Activated CD8-positive, alpha-beta memory T cell treated with anti-CD3 and anti-CD28 coated beads for 36 hours (primary cell): ENCODE measurements around the gene FBN2. TPM values are rescaled to one million over a fixed set of nuclear protein-coding genes. Genes with fewer than 3 reads are reported as not detected.

Experiments used
- CTCF ChIA-PET: fragments of 350-600 bp; sonication (Branson Sonifier 250); formaldehyde crosslinking; loops from one replicate; lab custom pipeline; 2021; ENCODE audit warnings: antibody characterized with exemption; lab: Charles Lee
- POLR2A ChIA-PET: fragments of 350-600 bp; sonication (Branson Sonifier 250); formaldehyde crosslinking; loops from one replicate; lab custom pipeline; 2021; ENCODE audit warnings: antibody characterized with exemption; lab: Charles Lee
- total RNA-seq, 2 experiments: library from RNA; stranded (reverse); gene quantifications; one replicate each; pipeline ENCODE4 v1.2.3, GENCODE V29; 2021

FBN2 gene
- total RNA-seq, 2 experiments from 2014 or later, result not detected

- ChIA-PET POLR2A (no interaction called here), CTCF (no interaction called here)
Measured at GRCh38 chr5:128276537-128277216, 261.4 kb downstream of the FBN2 start.

- CTCF ChIA-PET, result no interaction called here
- POLR2A ChIA-PET, result no interaction called here
Measured at GRCh38 chr5:128274441-128274840, 263.6 kb downstream of the FBN2 start.

GRCh38 chr5:128273736-128274135 lies 264.3 kb downstream of the FBN2 start:
- CTCF ChIA-PET, result no interaction called here
- POLR2A ChIA-PET, result no interaction called here

GRCh38 chr5:128271859-128272464 lies 266.1 kb downstream of the FBN2 start:
- CTCF ChIA-PET, result no interaction called here

GRCh38 chr5:128271071-128271470 lies 267.0 kb downstream of the FBN2 start:
- POLR2A ChIA-PET, result no interaction called here
- CTCF ChIA-PET, result no interaction called here

More at GRCh38 chr5:128271859-128272464, 266.1 kb downstream of the FBN2 start:
- POLR2A ChIA-PET, result no interaction called here

- ChIA-PET CTCF (no interaction called here), POLR2A (no interaction called here)
Measured at GRCh38 chr5:128264564-128265360, 273.3 kb downstream of the FBN2 start.

GRCh38 chr5:128263357-128263756 lies 274.7 kb downstream of the FBN2 start:
- ChIA-PET CTCF (no interaction called here), POLR2A (no interaction called here)

GRCh38 chr5:128262911-128263310 lies 275.1 kb downstream of the FBN2 start:
- POLR2A ChIA-PET, result no interaction called here
- CTCF ChIA-PET, result no interaction called here

GRCh38 chr5:128259607-128260021 lies 278.4 kb downstream of the FBN2 start:
- ChIA-PET CTCF (no interaction called here), POLR2A (no interaction called here)

- ChIA-PET CTCF (no interaction called here), POLR2A (no interaction called here)
Measured at GRCh38 chr5:128258372-128258771, 279.7 kb downstream of the FBN2 start.

- POLR2A ChIA-PET, result no interaction called here
- CTCF ChIA-PET, result no interaction called here
Measured at GRCh38 chr5:128257076-128257475, 281.0 kb downstream of the FBN2 start.

GRCh38 chr5:128254789-128255188 lies 283.3 kb downstream of the FBN2 start:
- CTCF ChIA-PET, result no interaction called here

GRCh38 chr5:128253880-128254279 lies 284.2 kb downstream of the FBN2 start:
- ChIA-PET CTCF (no interaction called here), POLR2A (no interaction called here)

More at GRCh38 chr5:128254789-128255188, 283.3 kb downstream of the FBN2 start:
- POLR2A ChIA-PET, result no interaction called here

- ChIA-PET POLR2A (no interaction called here), CTCF (no interaction called here)
Measured at GRCh38 chr5:128253161-128253560, 284.9 kb downstream of the FBN2 start.

GRCh38 chr5:128252756-128253155 lies 285.3 kb downstream of the FBN2 start:
- POLR2A ChIA-PET, result no interaction called here
- CTCF ChIA-PET, result no interaction called here

- ChIA-PET POLR2A (no interaction called here), CTCF (no interaction called here)
Measured at GRCh38 chr5:128252196-128252595, 285.8 kb downstream of the FBN2 start.

GRCh38 chr5:128245974-128246373 lies 292.1 kb downstream of the FBN2 start:
- ChIA-PET CTCF (no interaction called here), POLR2A (no interaction called here)

GRCh38 chr5:128243958-128244582 lies 294.0 kb downstream of the FBN2 start:
- CTCF ChIA-PET, result no interaction called here
- POLR2A ChIA-PET, result no interaction called here

- ChIA-PET POLR2A (no interaction called here), CTCF (no interaction called here)
Measured at GRCh38 chr5:128241051-128241695, 296.9 kb downstream of the FBN2 start.

GRCh38 chr5:128237546-128237945 lies 300.5 kb downstream of the FBN2 start:
- ChIA-PET CTCF (no interaction called here), POLR2A (no interaction called here)
